ENCODE data around the gene GXYLT2. TPM values are rescaled to one million over a fixed set of nuclear protein-coding genes. Genes with fewer than 3 reads are reported as not detected.

GXYLT2 gene
- polyA plus RNA-seq, 1 experiment: 5.7 TPM

DNA sequence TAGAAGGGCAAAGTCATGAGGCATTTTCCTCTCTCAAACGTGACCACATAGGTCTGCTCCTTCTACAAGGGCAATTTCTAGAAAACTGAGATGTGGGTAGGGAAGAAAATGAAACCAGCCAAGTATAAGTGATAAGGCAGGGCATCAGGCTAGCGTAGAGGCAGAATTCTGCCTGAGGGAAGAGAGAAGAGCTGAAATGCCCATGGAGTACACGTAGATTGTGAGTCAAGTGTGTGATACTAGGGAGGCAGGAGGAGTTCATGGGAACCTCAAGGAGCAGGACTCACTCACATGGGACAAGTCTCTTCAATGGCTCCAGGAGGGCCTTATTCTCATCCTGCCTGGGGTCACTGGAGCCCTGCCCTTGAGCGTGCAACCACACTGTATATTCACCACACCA is 73.9 kb downstream of the GXYLT2 start:
- TF ChIP-seq, protein P1, sequence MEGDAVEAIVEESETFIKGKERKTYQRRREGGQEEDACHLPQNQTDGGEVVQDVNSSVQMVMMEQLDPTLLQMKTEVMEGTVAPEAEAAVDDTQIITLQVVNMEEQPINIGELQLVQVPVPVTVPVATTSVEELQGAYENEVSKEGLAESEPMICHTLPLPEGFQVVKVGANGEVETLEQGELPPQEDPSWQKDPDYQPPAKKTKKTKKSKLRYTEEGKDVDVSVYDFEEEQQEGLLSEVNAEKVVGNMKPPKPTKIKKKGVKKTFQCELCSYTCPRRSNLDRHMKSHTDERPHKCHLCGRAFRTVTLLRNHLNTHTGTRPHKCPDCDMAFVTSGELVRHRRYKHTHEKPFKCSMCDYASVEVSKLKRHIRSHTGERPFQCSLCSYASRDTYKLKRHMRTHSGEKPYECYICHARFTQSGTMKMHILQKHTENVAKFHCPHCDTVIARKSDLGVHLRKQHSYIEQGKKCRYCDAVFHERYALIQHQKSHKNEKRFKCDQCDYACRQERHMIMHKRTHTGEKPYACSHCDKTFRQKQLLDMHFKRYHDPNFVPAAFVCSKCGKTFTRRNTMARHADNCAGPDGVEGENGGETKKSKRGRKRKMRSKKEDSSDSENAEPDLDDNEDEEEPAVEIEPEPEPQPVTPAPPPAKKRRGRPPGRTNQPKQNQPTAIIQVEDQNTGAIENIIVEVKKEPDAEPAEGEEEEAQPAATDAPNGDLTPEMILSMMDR (IDR thresholded peaks at IDR 0.05; ENCODE audit: insufficient read depth, low read depth, low read length): no peak
- ChIA-PET POLR2A (no interaction called here), CTCF (no interaction called here)
- Histone ChIP-seq H3K36me3 (ENCODE audit: control insufficient read depth, insufficient read depth, low read length) (no peaks in the 10 kb centered on the region), H3K27me3 (ENCODE audit: control insufficient read depth, insufficient read depth, low read length) (no peaks in the 10 kb centered on the region), H3K4me3 (ENCODE audit: low read depth, low read length) (no peak overlapping the region)
- no peak for DNase-seq (ENCODE audit: low read depth)

DNA sequence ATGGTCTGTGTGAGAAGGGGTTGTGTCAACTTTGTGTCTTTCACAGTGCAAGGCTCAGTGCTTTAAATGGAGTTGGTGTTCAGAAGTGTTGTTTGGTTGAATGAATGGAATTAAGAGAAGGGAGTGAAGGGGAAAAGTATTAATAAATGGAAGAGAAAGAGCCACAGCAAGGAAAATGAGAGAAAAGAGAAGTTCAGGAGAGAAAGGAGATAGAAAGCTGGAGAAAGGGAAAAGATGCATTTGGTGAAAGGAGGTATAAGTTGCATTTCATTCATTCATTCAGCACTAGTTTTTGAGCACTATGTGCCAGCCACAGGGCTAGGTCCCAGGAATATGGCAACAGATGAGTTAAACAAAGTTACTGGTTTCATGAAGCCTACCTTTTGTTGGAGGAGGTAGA is 74.5 kb downstream of the GXYLT2 start:
- ChIA-PET POLR2A (no interaction called here), CTCF (no interaction called here)
- no peaks in the 10 kb centered on the region for H3K36me3 ChIP-seq (ENCODE audit: control insufficient read depth, insufficient read depth, low read length)
- TF ChIP-seq, protein P1 (IDR thresholded peaks at IDR 0.05; ENCODE audit: insufficient read depth, low read depth, low read length): no peak
- no peaks in the 10 kb centered on the region for H3K27me3 ChIP-seq (ENCODE audit: control insufficient read depth, insufficient read depth, low read length)
- DNase-seq (ENCODE audit: low read depth): no peak
- no peak overlapping the region for H3K4me3 ChIP-seq (ENCODE audit: low read depth, low read length)

DNA sequence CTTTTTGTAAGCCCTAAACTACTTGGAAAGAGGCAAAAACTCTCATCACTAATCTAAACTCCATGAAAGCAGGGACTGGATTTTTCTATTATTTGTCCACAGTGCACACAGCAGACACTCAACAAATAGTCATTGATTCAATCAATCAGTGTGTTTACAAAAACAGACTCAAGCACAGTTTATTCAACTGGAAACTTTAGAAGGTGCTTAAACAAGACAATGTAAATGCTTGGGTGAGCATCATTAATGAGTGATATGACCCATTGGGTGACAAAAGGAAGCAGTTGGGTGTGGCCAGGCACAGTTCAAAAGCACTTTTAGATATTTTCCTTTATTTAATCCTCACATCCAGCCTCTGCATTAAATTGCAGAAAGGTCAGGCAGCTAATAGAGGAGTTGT is 76.8 kb downstream of the GXYLT2 start:
- ChIA-PET CTCF (no interaction called here), POLR2A (no interaction called here)
- H3K27me3 ChIP-seq (ENCODE audit: control insufficient read depth, insufficient read depth, low read length): no peaks in the 10 kb centered on the region
- DNase-seq (ENCODE audit: low read depth): no peak
- no peak overlapping the region for H3K4me3 ChIP-seq (ENCODE audit: low read depth, low read length)
- no peaks in the 10 kb centered on the region for H3K36me3 ChIP-seq (ENCODE audit: control insufficient read depth, insufficient read depth, low read length)
- TF ChIP-seq, protein P1 (IDR thresholded peaks at IDR 0.05; ENCODE audit: insufficient read depth, low read depth, low read length): no peak

DNA sequence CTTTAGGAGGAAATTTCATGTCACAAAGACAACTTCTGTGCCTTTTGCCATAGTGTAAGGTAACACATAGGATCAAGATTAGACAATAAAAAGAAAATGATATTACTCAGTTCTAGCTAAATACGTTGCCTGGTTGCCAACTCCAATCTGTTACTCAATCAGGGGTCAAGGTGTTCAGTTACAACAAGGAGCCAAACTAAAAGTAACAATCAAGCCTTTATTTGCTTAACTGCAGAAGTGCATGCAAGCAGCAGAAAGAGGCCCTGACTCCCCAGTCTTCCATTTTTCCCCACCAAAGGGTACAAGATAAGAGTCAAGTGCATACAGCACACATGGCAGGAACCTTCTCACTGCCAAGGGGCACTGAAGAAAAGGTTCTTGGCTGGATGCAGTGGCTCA is 80.4 kb downstream of the GXYLT2 start:
- Histone ChIP-seq H3K36me3 (ENCODE audit: control insufficient read depth, insufficient read depth, low read length) (no peaks in the 10 kb centered on the region), H3K27me3 (ENCODE audit: control insufficient read depth, insufficient read depth, low read length) (no peaks in the 10 kb centered on the region), H3K4me3 (ENCODE audit: low read depth, low read length) (no peak overlapping the region)
- DNase-seq (ENCODE audit: low read depth): no peak
- ChIA-PET POLR2A (no interaction called here), CTCF (no interaction called here)
- TF ChIP-seq, protein P1 (IDR thresholded peaks at IDR 0.05; ENCODE audit: insufficient read depth, low read depth, low read length): no peak

DNA sequence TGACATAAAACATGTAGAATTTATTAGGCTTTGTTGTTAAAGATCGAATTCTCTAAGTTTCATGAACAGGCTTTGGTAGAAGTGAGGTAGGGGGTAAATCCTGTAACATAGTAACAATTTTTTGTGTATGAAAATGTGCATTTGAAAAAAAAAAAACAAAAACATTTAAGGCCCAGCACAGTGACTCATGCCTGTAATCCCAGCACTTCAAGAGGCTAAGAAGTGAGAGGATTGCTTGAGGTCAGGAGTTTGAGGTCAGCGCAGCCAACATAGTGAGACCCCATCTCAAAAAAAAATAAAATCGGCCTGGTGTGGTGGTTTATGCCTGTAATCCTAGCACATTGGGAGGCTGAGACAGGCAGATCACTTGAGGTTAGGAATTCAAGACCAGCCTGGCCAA is 81.9 kb downstream of the GXYLT2 start:
- no peak for DNase-seq (ENCODE audit: low read depth)
- H3K36me3 ChIP-seq (ENCODE audit: control insufficient read depth, insufficient read depth, low read length): no peaks in the 10 kb centered on the region
- ChIA-PET CTCF (no interaction called here), POLR2A (no interaction called here)
- H3K4me3 ChIP-seq (ENCODE audit: low read depth, low read length): no peak overlapping the region
- no peaks in the 10 kb centered on the region for H3K27me3 ChIP-seq (ENCODE audit: control insufficient read depth, insufficient read depth, low read length)
- TF ChIP-seq, protein P1 (IDR thresholded peaks at IDR 0.05; ENCODE audit: insufficient read depth, low read depth, low read length): no peak

Data from BJ (cell line).